Measurements from ENCODE around the gene MAST4.

MAST4 gene

DNA sequence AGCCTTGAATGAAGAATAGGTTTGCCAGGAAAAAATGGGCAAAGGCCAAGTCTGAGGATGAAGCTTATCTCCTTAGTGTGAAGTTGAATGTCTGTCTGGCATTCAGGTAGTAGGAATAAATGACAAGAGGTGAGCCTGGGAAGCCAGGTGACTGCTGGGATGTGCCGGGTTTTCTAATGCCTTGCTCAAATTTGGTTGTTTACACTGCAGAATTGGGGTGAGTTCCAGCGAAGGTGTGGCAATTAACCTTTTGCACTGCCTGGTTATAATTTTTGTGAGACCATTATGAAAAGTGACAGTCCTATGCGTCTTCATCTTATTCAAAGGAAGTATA lies 73.6 kb downstream of the MAST4 start:
- CTCF ChIA-PET: no interaction called here
- no peak overlapping the region for H3K4me3 ChIP-seq (ENCODE audit: low read depth, low read length)
- no peaks in the 10 kb centered on the region for H3K9me3 ChIP-seq (ENCODE audit: control insufficient read depth, insufficient read depth, low read depth, low read length)
- H3K27ac ChIP-seq (ENCODE audit: extremely low read depth, low read depth, low read length): no peak overlapping the region
- POLR2A ChIA-PET: no interaction called here
- H3K36me3 ChIP-seq (ENCODE audit: control insufficient read depth in 2 of 2, insufficient read depth in 1 of 2, low read length in 2 of 2): no peaks in the 10 kb centered on the region
- TF ChIP-seq ZNF837 (tag by site-specific recombination; IDR thresholded peaks at IDR 0.05) (no peak), ZNF266 (tag by site-specific recombination; IDR thresholded peaks at IDR 0.05; ENCODE audit: low read depth) (no peak), SALL2 (tag by site-specific recombination; IDR thresholded peaks at IDR 0.05; ENCODE audit: borderline replicate concordance) (no peak), ZNF10 (tag by site-specific recombination; IDR thresholded peaks at IDR 0.05) (no peak), MYNN (tag by site-specific recombination; IDR thresholded peaks at IDR 0.05; ENCODE audit: borderline replicate concordance) (no peak), BCL11A (tag by site-specific recombination; IDR thresholded peaks at IDR 0.05; ENCODE audit: low read depth) (no peak), SP3 (tag by site-specific recombination; IDR thresholded peaks at IDR 0.05) (no peak), ZNF184 (tag by site-specific recombination; IDR thresholded peaks at IDR 0.05) (no peak), ZNF785 (tag by site-specific recombination; IDR thresholded peaks at IDR 0.05) (no peak), ZNF121 (tag by site-specific recombination; IDR thresholded peaks at IDR 0.05) (no peak)
- TF ChIP-seq, protein P1, sequence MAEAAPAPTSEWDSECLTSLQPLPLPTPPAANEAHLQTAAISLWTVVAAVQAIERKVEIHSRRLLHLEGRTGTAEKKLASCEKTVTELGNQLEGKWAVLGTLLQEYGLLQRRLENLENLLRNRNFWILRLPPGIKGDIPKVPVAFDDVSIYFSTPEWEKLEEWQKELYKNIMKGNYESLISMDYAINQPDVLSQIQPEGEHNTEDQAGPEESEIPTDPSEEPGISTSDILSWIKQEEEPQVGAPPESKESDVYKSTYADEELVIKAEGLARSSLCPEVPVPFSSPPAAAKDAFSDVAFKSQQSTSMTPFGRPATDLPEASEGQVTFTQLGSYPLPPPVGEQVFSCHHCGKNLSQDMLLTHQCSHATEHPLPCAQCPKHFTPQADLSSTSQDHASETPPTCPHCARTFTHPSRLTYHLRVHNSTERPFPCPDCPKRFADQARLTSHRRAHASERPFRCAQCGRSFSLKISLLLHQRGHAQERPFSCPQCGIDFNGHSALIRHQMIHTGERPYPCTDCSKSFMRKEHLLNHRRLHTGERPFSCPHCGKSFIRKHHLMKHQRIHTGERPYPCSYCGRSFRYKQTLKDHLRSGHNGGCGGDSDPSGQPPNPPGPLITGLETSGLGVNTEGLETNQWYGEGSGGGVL (tag by site-specific recombination; IDR thresholded peaks at IDR 0.05): no peak
- peaks cover 6% of the 10 kb centered on the region for H3K4me1 ChIP-seq (ENCODE audit: control insufficient read depth, insufficient read depth, low read length)

DNA sequence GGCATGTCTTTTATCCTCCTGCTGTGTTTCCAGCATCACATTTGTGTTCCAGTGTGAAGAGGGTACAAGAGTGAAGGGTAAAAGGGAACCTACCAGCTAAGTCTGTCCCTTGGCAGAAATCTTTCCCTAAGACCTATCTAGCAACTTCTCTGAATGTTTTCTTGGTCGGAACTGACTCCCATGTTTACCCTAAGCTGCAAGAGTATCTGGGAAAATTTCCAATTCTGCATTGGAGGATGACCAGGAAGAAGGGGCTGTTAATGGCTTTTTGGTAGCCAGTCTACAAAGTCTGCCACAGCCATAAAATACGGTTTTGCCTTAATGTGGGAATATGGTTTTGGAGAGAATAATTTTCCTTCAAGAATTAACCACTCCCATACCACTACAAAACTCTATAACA lies 75.1 kb downstream of the MAST4 start:
- ChIA-PET CTCF (no interaction called here), POLR2A (no interaction called here)
- no peak overlapping the region for H3K27ac ChIP-seq (ENCODE audit: extremely low read depth, low read depth, low read length)
- H3K4me1 ChIP-seq (ENCODE audit: control insufficient read depth, insufficient read depth, low read length): peaks cover 6% of the 10 kb centered on the region
- TF ChIP-seq, protein P2, sequence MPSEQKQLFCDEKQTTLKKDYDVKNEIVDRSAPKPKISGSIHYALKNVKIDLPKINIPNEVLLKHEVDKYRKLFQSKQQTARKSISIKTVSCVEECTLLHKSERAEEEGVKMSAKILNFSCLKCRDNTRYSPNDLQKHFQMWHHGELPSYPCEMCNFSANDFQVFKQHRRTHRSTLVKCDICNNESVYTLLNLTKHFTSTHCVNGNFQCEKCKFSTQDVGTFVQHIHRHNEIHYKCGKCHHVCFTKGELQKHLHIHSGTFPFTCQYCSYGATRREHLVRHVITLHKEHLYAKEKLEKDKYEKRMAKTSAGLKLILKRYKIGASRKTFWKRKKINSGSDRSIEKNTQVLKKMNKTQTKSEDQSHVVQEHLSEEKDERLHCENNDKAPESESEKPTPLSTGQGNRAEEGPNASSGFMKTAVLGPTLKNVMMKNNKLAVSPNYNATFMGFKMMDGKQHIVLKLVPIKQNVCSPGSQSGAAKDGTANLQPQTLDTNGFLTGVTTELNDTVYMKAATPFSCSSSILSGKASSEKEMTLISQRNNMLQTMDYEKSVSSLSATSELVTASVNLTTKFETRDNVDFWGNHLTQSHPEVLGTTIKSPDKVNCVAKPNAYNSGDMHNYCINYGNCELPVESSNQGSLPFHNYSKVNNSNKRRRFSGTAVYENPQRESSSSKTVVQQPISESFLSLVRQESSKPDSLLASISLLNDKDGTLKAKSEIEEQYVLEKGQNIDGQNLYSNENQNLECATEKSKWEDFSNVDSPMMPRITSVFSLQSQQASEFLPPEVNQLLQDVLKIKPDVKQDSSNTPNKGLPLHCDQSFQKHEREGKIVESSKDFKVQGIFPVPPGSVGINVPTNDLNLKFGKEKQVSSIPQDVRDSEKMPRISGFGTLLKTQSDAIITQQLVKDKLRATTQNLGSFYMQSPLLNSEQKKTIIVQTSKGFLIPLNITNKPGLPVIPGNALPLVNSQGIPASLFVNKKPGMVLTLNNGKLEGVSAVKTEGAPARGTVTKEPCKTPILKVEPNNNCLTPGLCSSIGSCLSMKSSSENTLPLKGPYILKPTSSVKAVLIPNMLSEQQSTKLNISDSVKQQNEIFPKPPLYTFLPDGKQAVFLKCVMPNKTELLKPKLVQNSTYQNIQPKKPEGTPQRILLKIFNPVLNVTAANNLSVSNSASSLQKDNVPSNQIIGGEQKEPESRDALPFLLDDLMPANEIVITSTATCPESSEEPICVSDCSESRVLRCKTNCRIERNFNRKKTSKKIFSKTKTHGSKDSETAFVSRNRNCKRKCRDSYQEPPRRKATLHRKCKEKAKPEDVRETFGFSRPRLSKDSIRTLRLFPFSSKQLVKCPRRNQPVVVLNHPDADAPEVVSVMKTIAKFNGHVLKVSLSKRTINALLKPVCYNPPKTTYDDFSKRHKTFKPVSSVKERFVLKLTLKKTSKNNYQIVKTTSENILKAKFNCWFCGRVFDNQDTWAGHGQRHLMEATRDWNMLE (tag by site-specific recombination; conservative IDR thresholded peaks at IDR 0.05; ENCODE audit: low read depth): no peak
- TF ChIP-seq, protein P3, sequence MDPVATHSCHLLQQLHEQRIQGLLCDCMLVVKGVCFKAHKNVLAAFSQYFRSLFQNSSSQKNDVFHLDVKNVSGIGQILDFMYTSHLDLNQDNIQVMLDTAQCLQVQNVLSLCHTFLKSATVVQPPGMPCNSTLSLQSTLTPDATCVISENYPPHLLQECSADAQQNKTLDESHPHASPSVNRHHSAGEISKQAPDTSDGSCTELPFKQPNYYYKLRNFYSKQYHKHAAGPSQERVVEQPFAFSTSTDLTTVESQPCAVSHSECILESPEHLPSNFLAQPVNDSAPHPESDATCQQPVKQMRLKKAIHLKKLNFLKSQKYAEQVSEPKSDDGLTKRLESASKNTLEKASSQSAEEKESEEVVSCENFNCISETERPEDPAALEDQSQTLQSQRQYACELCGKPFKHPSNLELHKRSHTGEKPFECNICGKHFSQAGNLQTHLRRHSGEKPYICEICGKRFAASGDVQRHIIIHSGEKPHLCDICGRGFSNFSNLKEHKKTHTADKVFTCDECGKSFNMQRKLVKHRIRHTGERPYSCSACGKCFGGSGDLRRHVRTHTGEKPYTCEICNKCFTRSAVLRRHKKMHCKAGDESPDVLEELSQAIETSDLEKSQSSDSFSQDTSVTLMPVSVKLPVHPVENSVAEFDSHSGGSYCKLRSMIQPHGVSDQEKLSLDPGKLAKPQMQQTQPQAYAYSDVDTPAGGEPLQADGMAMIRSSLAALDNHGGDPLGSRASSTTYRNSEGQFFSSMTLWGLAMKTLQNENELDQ (tag by site-specific recombination; IDR thresholded peaks at IDR 0.05; ENCODE audit: low read depth): no peak
- TF ChIP-seq ZNF549 (tag by site-specific recombination; IDR thresholded peaks at IDR 0.05): no peak
- TF ChIP-seq ZNF174 (tag by site-specific recombination; IDR thresholded peaks at IDR 0.05): no peak
- TF ChIP-seq ZXDB (tag by site-specific recombination; IDR thresholded peaks at IDR 0.05): no peak
- TF ChIP-seq YY2 (tag by site-specific recombination; IDR thresholded peaks at IDR 0.05): no peak
- TF ChIP-seq ZBTB20 (tag by site-specific recombination; IDR thresholded peaks at IDR 0.05): no peak
- TF ChIP-seq, protein P4, sequence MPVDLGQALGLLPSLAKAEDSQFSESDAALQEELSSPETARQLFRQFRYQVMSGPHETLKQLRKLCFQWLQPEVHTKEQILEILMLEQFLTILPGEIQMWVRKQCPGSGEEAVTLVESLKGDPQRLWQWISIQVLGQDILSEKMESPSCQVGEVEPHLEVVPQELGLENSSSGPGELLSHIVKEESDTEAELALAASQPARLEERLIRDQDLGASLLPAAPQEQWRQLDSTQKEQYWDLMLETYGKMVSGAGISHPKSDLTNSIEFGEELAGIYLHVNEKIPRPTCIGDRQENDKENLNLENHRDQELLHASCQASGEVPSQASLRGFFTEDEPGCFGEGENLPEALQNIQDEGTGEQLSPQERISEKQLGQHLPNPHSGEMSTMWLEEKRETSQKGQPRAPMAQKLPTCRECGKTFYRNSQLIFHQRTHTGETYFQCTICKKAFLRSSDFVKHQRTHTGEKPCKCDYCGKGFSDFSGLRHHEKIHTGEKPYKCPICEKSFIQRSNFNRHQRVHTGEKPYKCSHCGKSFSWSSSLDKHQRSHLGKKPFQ (tag by site-specific recombination; IDR thresholded peaks at IDR 0.05): no peak
- no peak for TF ChIP-seq KLF7 (tag by site-specific recombination; IDR thresholded peaks at IDR 0.05; ENCODE audit: borderline replicate concordance)
- TF ChIP-seq, protein P5, sequence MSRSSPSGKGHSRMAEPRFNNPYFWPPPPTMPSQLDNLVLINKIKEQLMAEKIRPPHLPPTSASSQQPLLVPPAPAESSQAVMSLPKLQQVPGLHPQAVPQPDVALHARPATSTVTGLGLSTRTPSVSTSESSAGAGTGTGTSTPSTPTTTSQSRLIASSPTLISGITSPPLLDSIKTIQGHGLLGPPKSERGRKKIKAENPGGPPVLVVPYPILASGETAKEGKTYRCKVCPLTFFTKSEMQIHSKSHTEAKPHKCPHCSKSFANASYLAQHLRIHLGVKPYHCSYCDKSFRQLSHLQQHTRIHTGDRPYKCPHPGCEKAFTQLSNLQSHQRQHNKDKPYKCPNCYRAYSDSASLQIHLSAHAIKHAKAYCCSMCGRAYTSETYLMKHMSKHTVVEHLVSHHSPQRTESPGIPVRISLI (tag by site-specific recombination; IDR thresholded peaks at IDR 0.05): no peak
- H3K4me3 ChIP-seq (ENCODE audit: low read depth, low read length): no peak overlapping the region
- H3K9me3 ChIP-seq (ENCODE audit: control insufficient read depth, insufficient read depth, low read depth, low read length): no peaks in the 10 kb centered on the region
- H3K36me3 ChIP-seq (ENCODE audit: control insufficient read depth in 2 of 2, insufficient read depth in 1 of 2, low read length in 2 of 2): no peaks in the 10 kb centered on the region
